GM12878 (cell line): ENCODE data around the gene SAMD9.

Experiments
- HCFC1 ChIP-seq: fragments of 150-350 bp; IDR thresholded peaks from 2 replicates; pipeline ENCODE4 v1.6.1; 2014; ENCODE audit warnings: low read length
- SUZ12 ChIP-seq: fragments of 200-600 bp; sonication (generic); IDR thresholded peaks from one replicate; pipeline ENCODE4 v1.6.1; 2018; ENCODE audit warnings: antibody characterized with exemption, mild to moderate bottlenecking; ENCODE audit not compliant: unreplicated experiment
- TF ChIP-seq, protein P1 (sequence below): fragments of 450-650 bp; IDR thresholded peaks from 2 replicates; pipeline ENCODE4 v1.6.1; 2017; ENCODE audit warnings: antibody characterized with exemption, mild to moderate bottlenecking, moderate library complexity
- TF ChIP-seq, protein P2 (sequence below), 3 experiments: IDR thresholded peaks in 2 of 3; conservative IDR thresholded peaks in 1 of 3; 2 replicates each; pipeline ENCODE4 v1.5.1; 2011; ENCODE audit warnings: low read depth in 3 of 3, low read length in 3 of 3, mild to moderate bottlenecking in 3 of 3, control low read depth in 2 of 3, moderate library complexity in 2 of 3, inconsistent platforms in 1 of 3, mixed read lengths in 1 of 3; ENCODE audit not compliant: control insufficient read depth in 2 of 3, insufficient read depth in 1 of 3; ENCODE audit errors: extremely low read depth in 1 of 3

DNA sequence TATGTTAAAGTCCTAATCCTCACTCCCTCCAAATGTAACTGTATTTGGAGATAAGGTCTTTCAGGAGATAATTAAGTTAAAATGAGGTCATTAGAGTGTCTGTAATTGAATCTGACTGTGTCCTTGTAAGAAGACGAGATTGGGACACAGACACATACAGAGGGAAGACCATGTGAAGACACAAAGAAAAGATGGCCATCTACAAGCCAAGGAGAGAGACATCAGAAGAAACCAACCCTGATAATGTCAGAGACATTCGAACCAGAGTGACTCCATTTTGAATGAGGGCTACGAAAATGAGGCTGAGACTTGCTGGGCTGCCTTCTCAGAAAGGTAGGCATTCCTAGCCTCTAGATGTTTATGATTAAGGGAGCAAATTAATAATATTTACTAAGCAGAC is 30.9 kb upstream of the SAMD9 start:
- TF ChIP-seq SUZ12: no peak
- TF ChIP-seq, protein P1, sequence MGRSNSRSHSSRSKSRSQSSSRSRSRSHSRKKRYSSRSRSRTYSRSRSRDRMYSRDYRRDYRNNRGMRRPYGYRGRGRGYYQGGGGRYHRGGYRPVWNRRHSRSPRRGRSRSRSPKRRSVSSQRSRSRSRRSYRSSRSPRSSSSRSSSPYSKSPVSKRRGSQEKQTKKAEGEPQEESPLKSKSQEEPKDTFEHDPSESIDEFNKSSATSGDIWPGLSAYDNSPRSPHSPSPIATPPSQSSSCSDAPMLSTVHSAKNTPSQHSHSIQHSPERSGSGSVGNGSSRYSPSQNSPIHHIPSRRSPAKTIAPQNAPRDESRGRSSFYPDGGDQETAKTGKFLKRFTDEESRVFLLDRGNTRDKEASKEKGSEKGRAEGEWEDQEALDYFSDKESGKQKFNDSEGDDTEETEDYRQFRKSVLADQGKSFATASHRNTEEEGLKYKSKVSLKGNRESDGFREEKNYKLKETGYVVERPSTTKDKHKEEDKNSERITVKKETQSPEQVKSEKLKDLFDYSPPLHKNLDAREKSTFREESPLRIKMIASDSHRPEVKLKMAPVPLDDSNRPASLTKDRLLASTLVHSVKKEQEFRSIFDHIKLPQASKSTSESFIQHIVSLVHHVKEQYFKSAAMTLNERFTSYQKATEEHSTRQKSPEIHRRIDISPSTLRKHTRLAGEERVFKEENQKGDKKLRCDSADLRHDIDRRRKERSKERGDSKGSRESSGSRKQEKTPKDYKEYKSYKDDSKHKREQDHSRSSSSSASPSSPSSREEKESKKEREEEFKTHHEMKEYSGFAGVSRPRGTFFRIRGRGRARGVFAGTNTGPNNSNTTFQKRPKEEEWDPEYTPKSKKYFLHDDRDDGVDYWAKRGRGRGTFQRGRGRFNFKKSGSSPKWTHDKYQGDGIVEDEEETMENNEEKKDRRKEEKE: no peak
- no peak for TF ChIP-seq HCFC1
- TF ChIP-seq, protein P2, sequence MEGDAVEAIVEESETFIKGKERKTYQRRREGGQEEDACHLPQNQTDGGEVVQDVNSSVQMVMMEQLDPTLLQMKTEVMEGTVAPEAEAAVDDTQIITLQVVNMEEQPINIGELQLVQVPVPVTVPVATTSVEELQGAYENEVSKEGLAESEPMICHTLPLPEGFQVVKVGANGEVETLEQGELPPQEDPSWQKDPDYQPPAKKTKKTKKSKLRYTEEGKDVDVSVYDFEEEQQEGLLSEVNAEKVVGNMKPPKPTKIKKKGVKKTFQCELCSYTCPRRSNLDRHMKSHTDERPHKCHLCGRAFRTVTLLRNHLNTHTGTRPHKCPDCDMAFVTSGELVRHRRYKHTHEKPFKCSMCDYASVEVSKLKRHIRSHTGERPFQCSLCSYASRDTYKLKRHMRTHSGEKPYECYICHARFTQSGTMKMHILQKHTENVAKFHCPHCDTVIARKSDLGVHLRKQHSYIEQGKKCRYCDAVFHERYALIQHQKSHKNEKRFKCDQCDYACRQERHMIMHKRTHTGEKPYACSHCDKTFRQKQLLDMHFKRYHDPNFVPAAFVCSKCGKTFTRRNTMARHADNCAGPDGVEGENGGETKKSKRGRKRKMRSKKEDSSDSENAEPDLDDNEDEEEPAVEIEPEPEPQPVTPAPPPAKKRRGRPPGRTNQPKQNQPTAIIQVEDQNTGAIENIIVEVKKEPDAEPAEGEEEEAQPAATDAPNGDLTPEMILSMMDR (IDR thresholded peaks at IDR 0.05 in 2 of 3, conservative IDR thresholded peaks at IDR 0.05 in 1 of 3; ENCODE audit: control insufficient read depth in 2 of 3, extremely low read depth in 1 of 3, insufficient read depth in 1 of 3, low read depth in 3 of 3, low read length in 3 of 3): no peak
